ENCODE results near the gene ALAS1.

ALAS1 gene

DNA sequence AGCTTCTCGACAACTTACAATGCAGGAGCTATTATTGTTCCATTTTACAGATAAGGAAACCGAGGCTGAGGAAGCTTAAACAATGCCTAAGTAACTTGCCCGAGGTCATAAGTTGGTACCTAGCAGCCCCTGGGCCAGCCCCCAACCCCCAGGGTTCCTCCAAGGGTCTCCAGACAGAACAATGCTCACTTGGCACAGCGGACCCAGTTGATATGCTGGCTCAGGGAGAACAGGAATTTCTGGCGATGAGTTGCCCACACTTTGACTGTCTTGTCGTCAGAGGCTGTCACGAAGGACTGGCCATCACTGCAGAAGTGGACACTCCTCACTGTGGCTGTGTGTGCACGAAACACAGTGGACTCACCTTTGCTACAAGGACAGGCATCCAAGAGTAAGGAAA is 48.9 kb upstream of the ALAS1 start (continued):
- TF ChIP-seq ZNF280C (tag by site-specific recombination; IDR thresholded peaks at IDR 0.05) (no peak), ZNF146 (tag by site-specific recombination; IDR thresholded peaks at IDR 0.05) (no peak), ZNF521 (tag by site-specific recombination; IDR thresholded peaks at IDR 0.05) (no peak)
- TF ChIP-seq, protein P1, sequence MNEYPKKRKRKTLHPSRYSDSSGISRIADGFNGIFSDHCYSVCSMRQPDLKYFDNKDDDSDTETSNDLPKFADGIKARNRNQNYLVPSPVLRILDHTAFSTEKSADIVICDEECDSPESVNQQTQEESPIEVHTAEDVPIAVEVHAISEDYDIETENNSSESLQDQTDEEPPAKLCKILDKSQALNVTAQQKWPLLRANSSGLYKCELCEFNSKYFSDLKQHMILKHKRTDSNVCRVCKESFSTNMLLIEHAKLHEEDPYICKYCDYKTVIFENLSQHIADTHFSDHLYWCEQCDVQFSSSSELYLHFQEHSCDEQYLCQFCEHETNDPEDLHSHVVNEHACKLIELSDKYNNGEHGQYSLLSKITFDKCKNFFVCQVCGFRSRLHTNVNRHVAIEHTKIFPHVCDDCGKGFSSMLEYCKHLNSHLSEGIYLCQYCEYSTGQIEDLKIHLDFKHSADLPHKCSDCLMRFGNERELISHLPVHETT (tag by site-specific recombination; IDR thresholded peaks at IDR 0.05), result no peak

- Histone ChIP-seq H3K27ac (ENCODE audit: extremely low read depth, low read depth, low read length) (no peak overlapping the region), H3K9me3 (ENCODE audit: control insufficient read depth, insufficient read depth, low read depth, low read length) (no peaks in the 10 kb centered on the region), H3K4me3 (ENCODE audit: low read depth, low read length) (no peak overlapping the region), H3K36me3 (ENCODE audit: control insufficient read depth in 2 of 2, insufficient read depth in 1 of 2, low read length in 2 of 2) (peaks cover 3 to 57% of the 10 kb centered on the region in 2 experiments; a peak in 2 of 3 replicates), H3K4me1 (ENCODE audit: control insufficient read depth, insufficient read depth, low read length) (no peaks in the 10 kb centered on the region)
- TF ChIP-seq ZNF677 (tag by site-specific recombination; IDR thresholded peaks at IDR 0.05), result no peak
- CTCF ChIA-PET, result interaction anchor here (0.5 to 0.9 kb wide), 3 partner anchors 24 to 327 kb away, joined by 3 to 4 read pairs (median 3); no protein-coding TSS in a partner anchor
- POLR2A ChIA-PET, result no interaction called here
Observed at GRCh38 chr3:52149726-52150125, 48.2 kb upstream of the ALAS1 start.

DNA sequence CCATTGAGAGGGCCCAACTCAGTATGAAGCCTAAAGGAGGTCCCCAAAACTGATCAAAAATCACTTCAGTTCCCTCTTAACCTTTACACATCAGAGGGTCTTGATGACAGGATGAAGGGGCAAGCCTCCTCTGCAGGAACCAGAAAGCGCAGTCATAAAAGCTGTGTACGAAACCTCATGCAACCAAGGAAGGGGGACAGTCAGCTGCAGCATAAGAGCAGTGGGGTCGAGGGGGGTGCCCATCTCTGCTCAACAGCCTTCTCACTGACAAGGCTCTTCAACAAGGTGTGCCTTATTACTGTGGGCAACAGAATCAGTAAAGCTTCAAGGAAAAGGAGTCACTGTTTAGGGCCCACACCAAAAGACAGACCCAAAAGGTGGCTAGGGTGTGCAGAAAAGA is 47.6 kb upstream of the ALAS1 start:
- Histone ChIP-seq H3K4me3 (ENCODE audit: low read depth, low read length) (no peak overlapping the region), H3K27ac (ENCODE audit: extremely low read depth, low read depth, low read length) (no peak overlapping the region), H3K36me3 (ENCODE audit: control insufficient read depth in 2 of 2, insufficient read depth in 1 of 2, low read length in 2 of 2) (peaks cover 3 to 50% of the 10 kb centered on the region in 2 experiments; a peak in 2 of 3 replicates), H3K9me3 (ENCODE audit: control insufficient read depth, insufficient read depth, low read depth, low read length) (no peaks in the 10 kb centered on the region), H3K4me1 (ENCODE audit: control insufficient read depth, insufficient read depth, low read length) (no peaks in the 10 kb centered on the region)
- POLR2A ChIA-PET, result no interaction called here
- TF ChIP-seq, protein P2, sequence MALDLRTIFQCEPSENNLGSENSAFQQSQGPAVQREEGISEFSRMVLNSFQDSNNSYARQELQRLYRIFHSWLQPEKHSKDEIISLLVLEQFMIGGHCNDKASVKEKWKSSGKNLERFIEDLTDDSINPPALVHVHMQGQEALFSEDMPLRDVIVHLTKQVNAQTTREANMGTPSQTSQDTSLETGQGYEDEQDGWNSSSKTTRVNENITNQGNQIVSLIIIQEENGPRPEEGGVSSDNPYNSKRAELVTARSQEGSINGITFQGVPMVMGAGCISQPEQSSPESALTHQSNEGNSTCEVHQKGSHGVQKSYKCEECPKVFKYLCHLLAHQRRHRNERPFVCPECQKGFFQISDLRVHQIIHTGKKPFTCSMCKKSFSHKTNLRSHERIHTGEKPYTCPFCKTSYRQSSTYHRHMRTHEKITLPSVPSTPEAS (tag by site-specific recombination; IDR thresholded peaks at IDR 0.05), result no peak
- peak; percentile 73 for TF ChIP-seq ZNF341 (tag by site-specific recombination; IDR thresholded peaks at IDR 0.05; ENCODE audit: low read depth)
- CTCF ChIA-PET, result interaction anchor here (0.5 to 1.0 kb wide), 3 partner anchors 11 to 149 kb away, joined by 3 to 4 read pairs (median 4); no protein-coding TSS in a partner anchor

DNA sequence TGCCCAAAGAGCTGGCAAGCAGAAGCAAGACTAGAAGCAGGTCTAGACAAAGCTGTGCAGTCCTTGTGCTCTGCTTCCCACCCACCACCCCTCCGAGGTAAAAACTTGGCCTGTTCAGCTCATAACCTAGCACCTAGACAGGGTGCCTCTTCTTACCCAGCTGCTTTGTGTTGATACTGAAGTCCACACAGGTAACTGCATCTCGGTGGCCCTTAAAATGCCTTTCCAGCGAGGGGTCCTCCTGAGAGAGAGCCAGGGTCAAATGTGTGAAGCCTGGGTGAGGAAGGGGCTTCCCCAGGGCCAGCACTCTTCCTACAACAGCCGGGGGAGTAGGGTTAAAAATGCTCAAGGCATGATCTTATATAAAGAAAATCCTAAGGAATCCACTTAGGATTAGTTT is 47.1 kb upstream of the ALAS1 start:
- peaks cover 3 to 45% of the 10 kb centered on the region in 2 experiments; a peak in 2 of 3 replicates for H3K36me3 ChIP-seq (ENCODE audit: control insufficient read depth in 2 of 2, insufficient read depth in 1 of 2, low read length in 2 of 2)
- POLR2A ChIA-PET, result interaction anchor here (0.6 kb wide), 1 partner anchor 33 kb away, joined by 3 read pairs; no protein-coding TSS in a partner anchor
- no peak overlapping the region for H3K27ac ChIP-seq (ENCODE audit: extremely low read depth, low read depth, low read length)
- no peaks in the 10 kb centered on the region for H3K9me3 ChIP-seq (ENCODE audit: control insufficient read depth, insufficient read depth, low read depth, low read length)
- CTCF ChIA-PET, result interaction anchor here (0.6 to 1.0 kb wide), 3 partner anchors 12 to 237 kb away, joined by 4 to 5 read pairs (median 4); no protein-coding TSS in a partner anchor
- no peaks in the 10 kb centered on the region for H3K4me1 ChIP-seq (ENCODE audit: control insufficient read depth, insufficient read depth, low read length)
- no peak overlapping the region for H3K4me3 ChIP-seq (ENCODE audit: low read depth, low read length)
- TF ChIP-seq ZNF664 (tag by site-specific recombination; IDR thresholded peaks at IDR 0.05) (no peak), ZNF558 (tag by site-specific recombination; IDR thresholded peaks at IDR 0.05) (no peak), SP3 (tag by site-specific recombination; IDR thresholded peaks at IDR 0.05) (no peak), PRDM1 (tag by site-specific recombination; IDR thresholded peaks at IDR 0.05) (no peak), SETDB1 (IDR thresholded peaks at IDR 0.05; ENCODE audit: insufficient read length, low read length) (no peak), ZEB2 (tag by site-specific recombination; IDR thresholded peaks at IDR 0.05) (no peak), KLF1 (tag by site-specific recombination; IDR thresholded peaks at IDR 0.05) (no peak), ZNF248 (tag by site-specific recombination; IDR thresholded peaks at IDR 0.05) (no peak), ZNF449 (tag by site-specific recombination; IDR thresholded peaks at IDR 0.05) (no peak), HOXA7 (CRISPR knock-in tag; IDR thresholded peaks at IDR 0.05; ENCODE audit: borderline replicate concordance) (no peak), ZNF433 (tag by site-specific recombination; IDR thresholded peaks at IDR 0.05; ENCODE audit: low read depth) (no peak), ZNF624 (tag by site-specific recombination; IDR thresholded peaks at IDR 0.05) (no peak), BCL11B (tag by site-specific recombination; IDR thresholded peaks at IDR 0.05; ENCODE audit: low read depth) (no peak), HOXD13 (CRISPR knock-in tag; IDR thresholded peaks at IDR 0.05; ENCODE audit: borderline replicate concordance) (no peak), PBX3 (CRISPR knock-in tag; IDR thresholded peaks at IDR 0.05) (no peak)
- TF ChIP-seq, protein P3, sequence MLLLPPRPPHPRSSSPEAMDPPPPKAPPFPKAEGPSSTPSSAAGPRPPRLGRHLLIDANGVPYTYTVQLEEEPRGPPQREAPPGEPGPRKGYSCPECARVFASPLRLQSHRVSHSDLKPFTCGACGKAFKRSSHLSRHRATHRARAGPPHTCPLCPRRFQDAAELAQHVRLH (tag by site-specific recombination; IDR thresholded peaks at IDR 0.05), result no peak
